GM11168 (cell line): ENCODE data around the gene SLC39A13.
"Not testable (repeated sequence)": the region's sequence is repeated elsewhere in the genome, so short reads cannot be mapped to it uniquely, and the experiment has no call there.

ENCODE experiments used
- in situ Hi-C: fragments of 300-500 bp; cut with MboI; formaldehyde crosslinking; loops from one replicate; pipeline ENCODE4 v1.12.0; 2022; ENCODE audit warnings: low sequenced_read_pairs; ENCODE audit not compliant: unreplicated experiment

The SLC39A13 gene

DNA sequence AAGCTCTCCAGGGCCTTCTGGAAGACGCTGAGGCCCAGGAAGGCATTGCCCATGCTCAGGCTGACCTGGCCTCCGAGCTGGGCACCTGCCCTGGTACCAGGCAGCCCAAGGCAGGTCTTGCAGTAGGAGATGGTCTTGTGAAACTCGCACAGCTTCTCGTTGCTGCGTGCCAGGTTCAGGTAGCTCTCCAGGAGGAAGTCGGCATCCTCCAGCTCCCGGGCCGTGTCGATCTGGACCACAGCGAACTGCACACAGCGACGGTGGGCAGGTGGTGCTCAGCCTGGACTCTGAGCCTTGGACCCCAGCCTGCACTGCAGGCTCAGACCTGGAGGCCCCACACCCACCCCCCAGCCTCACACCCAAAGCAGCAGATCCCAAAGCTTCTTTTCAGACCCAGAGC is 39.5 kb downstream of the SLC39A13 start:
- in situ Hi-C loops, result no loop called here

DNA sequence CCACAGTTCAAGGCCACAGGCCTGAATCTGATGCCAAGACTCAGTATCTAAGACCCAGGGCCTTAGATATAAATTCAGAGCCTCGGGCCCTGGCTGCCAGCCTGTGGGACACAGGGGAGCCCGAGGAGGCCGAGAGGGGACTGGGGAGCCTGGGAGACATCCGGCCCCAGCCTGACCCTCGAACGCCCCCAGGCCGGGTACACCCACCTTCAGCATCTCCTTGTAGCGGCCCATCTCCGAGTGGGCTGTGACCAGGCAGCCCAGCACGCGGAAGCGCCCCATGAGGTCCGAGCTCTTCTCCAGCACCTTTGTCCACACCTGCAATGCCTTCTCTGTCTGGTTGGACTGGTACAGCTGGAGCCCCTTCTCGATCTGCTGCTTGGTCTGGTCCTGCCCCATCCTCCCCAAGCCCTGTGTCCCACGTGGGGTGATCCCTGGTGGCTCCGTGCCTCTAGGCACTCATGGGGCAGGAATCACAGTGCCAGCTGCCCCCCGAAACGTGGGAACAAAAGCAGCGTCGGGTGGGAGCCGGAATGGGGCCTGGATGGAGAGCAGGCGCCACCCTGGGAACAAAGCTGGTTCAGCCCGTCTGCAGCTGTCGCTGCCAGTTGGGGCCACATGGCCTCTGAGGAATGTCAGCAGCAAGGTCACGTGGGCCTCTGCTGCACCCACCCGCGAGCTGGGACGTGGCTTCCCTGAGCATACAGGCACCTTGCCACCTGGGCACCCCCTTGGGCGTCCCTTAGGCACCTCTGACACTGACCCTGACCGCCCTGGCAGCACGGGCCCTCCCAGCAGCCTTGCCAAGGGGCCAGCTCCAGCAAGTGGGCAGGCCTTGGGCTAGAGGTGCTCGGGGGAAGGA is 40.4 kb downstream of the SLC39A13 start, which contains the start of gene RAPSN:
Gene RAPSN (minus strand): TSS at position 571 of the 862 bp plus-strand sequence. CDS start 172 bp downstream, at position 399.
- in situ Hi-C loops, result no loop called here

DNA sequence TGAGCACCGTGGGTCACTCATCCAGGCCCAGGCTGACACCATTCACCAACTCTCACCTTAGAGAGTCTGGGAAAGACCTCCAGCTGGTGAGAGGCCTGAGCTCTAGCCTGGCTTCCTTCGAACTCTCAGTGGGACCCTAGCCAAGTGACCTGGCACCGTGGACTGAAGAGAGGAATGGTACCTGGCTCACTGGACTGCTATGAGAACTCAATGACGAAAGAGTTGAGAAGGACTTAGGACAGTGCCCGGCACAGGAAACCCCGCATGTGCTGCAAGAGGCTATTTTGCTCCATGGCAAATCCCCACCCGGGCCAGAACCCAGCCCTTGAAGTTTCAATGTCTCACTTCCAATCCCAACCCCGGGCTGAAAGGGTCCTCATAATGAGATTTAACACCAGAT is 41.2 kb downstream of the SLC39A13 start:
- in situ Hi-C loops, result no loop called here

DNA sequence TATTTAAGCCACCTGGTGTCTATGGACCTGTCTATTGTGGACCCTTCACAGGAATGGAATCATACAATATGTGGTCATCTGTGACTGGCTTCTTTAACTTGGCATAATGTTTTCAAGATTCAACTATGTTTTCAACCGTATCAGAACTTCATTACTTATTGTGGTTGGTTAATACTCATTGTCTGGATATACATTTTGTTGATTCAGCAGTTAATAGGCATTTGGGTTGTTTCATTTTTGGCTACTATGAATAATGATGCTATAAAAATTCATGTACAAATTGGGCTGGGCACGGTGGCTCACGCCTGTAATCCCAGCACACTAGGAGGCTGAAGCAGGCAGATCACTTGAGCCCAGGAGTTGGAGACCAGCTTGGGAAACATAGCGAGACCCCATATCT is 43.0 kb downstream of the SLC39A13 start:
- in situ Hi-C loops, result no loop called here

DNA sequence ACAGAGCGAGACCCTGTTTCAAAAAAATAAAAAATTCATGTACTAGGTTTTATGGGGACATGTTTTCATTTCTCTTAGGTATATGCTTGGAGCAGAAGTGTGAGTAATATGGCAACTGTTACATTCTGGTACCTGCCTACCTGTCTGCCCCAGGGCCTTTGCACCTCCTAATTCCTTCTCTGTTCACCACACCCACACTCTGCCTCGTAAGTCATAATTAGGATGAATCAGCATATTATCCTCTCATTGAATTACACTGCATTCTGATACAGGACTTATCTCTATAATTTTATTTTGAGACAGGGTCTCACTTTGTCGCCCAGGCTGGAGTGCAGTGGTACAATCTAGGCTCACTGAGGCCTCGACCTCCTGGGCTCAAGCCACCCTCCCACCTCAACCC is 43.6 kb downstream of the SLC39A13 start:
- in situ Hi-C loops, result no loop called here

DNA sequence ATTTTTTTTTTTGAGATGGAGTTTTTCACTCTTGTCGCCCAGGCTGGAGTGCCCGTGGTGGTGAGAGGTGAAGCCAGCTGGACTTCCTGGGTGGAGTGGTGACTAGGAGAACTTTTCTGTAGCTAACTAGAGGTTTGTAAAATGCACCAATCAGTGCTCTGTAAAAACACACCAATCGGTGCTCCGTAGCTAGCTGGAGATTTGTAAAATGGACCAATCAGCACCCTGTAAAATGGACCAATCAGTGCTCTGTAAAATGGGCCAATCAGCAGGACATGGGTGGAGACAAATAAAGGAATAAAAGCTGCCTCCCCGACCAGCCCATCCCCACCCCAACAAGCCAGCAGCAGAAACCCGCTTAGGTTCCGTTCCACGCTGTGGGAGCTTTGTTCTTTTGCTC is 45.0 kb downstream of the SLC39A13 start:
- in situ Hi-C loops, result no loop called here

DNA sequence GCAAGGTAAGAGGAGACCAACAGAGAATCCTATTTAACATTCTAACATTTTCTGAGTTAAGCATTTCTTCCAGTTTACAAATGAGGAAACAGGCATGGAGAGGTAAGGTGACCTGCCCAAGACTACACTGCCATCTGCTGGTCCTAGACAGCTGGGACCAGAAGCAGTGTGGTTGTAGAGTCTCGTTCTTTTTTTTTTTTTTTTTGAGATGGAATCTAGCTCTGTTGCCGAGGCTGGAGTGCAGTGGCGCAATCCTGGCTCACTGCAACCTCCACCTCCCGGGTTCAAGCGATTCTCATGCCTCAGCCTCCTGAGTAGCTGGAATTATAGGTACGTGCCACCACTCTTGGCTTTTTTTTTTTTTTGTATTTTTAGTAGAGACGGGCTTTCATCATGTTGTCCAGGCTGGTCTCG is 45.9 kb downstream of the SLC39A13 start:
- in situ Hi-C loops, result not testable (repeated sequence)

DNA sequence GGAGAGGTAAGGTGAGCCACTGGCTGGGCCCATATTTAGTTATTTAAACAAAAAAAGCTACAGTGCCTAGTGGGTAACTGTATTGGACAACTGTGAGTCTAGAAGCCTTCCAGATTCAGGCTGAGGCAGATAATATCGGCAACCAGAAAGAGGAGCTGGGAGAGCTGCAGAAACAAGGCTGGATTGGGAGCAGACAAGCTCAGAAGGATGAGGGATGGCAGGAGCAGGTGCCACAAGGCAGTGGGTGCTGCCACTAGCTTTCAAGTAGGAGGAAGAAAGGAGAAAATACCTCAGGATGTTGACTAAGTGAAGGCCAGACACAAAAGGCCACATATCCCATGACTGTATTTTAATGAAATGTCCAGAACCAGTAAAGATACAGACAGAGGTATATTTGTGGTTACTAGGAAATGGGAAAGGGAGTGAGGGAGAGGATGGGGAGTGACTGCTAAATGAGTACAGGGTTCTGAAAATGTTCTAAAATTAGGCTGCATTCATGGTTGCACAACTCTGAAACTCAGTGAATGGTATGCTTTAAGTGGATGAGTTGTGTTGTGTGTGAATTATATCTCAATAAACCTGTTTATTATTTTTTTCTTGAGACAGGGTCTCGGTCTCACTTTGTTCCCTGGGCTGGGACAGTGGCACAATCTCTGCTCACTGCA is 52.3 kb downstream of the SLC39A13 start:
- in situ Hi-C loops, result no loop called here

DNA sequence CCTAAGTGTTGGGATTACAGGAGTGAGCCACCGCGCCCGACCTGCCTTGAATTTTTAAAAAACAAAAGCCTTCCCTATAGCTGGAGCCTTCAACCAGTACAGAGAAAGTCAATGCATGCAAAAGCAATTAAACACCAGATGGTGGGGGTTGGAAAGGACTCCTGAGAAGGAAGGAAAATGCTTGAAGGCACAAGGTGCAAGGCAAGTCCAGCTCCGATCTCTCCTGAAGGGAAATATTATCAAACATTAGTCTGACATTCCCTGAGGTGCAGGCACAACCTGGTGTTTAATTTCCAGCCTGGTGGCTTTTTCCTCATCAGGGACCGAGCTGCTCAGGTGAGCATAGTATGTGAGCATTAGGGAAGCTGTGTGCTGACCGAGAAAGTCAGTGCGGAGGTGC is 53.5 kb downstream of the SLC39A13 start:
- in situ Hi-C loops, result no loop called here

DNA sequence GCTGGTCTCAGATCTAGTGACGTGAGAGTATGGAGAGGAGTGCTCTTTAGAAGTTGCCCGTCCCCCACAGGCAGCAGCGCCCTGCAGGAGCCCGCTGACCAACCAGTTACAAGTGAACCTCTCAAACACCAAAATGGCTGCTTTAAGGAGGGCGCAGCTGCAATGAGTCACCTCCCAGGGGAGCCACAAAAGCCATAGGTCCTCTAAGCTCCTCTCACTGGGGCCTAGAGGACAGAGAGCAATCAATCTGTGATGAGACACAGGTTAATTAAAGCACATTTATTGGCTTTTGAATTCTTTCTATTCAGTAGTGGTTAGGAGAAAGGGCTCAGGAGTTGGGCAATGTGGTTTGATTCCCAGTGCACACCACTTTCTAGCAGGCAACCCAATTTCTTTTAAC is 56.1 kb downstream of the SLC39A13 start:
- in situ Hi-C loops, result no loop called here
